GM18508 (cell line): ENCODE data around the gene NEK1.

Experiments
- ATAC-seq: cut with Tn5 transposase; IDR thresholded peaks from one replicate; pipeline ENCODE4 v1.9.1; 2021; ENCODE audit warnings: moderate number of reproducible peaks; ENCODE audit not compliant: insufficient read depth, unreplicated experiment

The NEK1 gene, protein sequence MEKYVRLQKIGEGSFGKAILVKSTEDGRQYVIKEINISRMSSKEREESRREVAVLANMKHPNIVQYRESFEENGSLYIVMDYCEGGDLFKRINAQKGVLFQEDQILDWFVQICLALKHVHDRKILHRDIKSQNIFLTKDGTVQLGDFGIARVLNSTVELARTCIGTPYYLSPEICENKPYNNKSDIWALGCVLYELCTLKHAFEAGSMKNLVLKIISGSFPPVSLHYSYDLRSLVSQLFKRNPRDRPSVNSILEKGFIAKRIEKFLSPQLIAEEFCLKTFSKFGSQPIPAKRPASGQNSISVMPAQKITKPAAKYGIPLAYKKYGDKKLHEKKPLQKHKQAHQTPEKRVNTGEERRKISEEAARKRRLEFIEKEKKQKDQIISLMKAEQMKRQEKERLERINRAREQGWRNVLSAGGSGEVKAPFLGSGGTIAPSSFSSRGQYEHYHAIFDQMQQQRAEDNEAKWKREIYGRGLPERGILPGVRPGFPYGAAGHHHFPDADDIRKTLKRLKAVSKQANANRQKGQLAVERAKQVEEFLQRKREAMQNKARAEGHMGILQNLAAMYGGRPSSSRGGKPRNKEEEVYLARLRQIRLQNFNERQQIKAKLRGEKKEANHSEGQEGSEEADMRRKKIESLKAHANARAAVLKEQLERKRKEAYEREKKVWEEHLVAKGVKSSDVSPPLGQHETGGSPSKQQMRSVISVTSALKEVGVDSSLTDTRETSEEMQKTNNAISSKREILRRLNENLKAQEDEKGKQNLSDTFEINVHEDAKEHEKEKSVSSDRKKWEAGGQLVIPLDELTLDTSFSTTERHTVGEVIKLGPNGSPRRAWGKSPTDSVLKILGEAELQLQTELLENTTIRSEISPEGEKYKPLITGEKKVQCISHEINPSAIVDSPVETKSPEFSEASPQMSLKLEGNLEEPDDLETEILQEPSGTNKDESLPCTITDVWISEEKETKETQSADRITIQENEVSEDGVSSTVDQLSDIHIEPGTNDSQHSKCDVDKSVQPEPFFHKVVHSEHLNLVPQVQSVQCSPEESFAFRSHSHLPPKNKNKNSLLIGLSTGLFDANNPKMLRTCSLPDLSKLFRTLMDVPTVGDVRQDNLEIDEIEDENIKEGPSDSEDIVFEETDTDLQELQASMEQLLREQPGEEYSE (N-terminal part only)

DNA sequence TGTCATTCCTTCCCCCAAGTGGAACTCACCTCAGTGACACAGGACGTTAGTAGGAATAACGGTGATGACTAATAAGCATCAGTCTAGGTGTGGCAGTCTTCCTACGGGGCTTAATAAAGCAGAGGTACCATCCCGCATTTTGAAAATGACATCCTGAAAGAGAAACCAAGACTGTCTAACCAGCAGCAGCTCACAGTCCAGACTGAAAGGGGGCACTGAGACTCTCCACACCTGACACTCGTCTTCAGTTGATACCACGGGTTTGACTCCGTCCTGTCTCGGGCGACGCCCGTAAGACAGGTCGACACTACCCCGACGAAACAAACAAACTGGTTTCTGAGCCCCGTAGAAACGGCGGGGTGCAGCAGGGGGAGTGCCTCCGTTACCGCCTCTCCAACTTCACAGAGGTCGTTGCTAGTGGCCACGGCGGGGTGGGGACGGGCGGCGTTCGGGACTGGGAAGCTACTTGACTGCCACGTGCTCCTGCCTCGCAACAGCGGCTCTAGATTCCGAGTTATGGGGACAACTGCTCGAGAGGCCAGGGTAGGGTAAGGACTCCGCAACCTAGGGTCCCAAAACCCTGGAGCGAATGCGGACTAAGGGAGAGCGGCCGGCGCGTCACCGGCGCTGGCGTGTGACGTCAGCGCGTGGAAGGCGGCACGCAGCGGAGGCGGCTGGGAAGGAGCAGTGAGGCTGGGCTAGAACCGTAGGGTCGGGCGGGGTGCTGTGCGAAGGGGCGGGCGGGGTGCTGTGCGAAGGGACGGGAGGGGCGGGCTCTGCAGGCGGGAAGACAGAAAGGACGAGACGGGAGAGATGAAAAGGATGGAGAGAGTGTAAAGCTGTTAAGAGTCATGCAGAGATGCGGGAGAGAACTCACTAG, at the start of gene NEK1:
Gene NEK1, minus strand, starts transcription at position 593 of the 880 bp plus-strand sequence. CDS start 9,953 bp downstream, outside the sequence.
- ATAC-seq: peak; percentile 85

DNA sequence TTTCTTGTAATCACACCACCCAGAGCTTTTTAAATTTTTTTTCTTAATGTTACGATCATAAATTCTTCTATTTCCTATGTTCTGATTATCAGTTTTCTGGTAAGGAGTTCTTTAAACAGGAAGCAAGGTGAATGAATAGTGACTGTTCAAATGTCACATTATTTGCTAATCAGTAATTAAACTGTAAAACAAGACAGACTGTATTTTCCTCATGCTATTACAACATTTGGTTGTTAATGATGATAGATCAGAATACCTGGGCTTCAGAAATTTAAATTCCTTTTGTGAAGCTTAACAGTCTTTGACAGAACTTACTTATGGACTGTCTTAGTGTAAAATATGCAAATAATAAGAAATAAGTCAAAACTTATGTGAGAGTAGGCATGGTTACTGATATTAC, 49.4 kb upstream of the NEK1 start:
- ATAC-seq: no peak

DNA sequence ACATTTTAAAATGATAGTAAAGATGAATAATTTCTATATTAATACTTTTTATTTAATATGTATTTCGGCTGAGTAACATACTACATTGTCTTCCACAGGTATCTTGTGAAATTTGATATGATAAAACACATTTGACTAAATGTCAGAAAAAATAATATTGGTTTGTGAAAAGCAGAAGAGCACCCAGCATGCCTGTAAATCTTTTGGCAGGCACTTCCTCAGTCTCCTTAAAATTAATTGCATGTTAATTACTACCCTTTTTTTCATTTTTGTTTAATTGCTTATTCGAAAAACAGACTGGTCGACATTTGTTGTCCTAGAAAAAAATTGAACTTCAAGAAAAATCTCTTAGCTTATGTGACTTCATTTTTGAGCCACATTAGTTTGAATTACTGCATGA, 48.5 kb upstream of the NEK1 start:
- no peak for ATAC-seq

DNA sequence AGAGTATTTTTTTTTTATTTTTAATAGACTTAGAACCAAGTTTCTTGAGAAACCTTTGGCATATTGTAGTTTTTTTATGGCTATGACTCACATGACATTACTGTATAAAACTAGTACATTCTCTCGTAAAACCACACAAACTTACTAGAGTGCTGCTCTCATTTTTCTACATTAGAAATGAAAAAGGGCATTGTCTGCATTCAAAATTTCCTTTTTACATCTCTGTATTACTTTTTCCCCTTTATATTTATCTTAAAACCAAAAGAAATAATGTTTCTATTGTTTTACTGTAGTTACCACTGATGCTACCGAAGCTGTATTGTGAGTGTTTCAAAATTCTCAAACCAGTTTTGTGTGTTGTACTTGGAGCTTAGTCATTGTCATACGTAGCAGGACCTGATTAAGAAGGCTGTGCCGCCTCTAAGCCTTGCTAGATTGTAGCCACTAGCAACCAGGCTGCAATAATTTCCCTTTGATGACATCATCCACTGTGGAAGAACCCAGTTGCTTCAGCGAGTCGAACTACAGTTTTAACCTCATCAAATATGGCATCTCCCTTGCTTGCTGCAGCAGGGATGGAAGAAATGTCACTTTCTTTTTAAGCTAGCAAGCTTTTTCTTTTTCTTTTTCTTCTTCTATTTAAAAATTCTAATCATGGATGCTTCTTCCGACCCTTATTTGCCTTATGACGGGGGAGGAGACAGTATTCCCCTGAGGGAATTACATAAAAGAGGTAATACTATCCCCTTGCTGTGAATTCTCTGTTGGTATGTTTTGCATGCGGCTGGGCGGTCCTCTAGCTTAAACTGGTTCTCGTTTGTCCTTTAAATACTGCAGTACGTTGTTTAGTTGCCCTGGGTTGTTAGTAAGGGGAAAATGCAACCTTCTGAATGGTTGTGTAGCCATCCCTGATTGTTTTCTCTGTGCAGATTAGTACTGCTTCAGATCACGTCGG, 47.6 kb upstream of the NEK1 start:
- ATAC-seq: peak; percentile 97

DNA sequence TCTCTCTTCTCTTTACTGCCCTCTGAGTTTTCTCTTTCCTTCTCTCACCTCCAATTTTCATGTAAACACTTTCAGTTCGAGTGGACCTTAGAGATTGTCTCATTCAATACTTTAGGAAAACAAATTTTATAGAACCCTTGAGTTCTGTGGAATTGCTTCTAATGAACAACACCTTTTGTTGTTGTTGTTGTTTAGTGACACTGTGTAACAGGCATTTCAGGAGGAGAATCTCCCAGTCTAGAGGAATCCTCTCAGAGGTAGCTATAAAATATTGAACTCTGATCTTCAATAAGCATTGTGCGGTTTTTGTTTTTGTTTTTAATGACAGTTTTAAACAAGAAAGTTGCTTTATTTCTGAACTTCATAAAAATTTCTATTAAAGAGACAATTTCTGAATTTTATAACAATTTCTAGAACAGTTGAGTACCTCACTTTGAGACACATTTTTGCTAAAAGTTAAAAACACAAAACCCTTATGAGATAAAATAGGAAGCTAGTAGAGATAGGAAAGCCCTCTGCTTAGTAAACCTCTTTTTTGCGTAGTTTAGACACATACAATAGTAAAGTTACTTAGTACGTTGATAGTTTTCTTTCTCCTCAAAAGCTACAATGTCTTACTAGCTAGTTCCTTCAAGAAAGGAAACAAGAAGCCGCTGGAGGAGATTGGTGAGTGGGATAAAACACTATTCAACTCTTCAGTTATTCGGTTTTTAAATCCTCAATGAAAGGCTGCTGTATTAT, 46.8 kb upstream of the NEK1 start:
- no peak for ATAC-seq

DNA sequence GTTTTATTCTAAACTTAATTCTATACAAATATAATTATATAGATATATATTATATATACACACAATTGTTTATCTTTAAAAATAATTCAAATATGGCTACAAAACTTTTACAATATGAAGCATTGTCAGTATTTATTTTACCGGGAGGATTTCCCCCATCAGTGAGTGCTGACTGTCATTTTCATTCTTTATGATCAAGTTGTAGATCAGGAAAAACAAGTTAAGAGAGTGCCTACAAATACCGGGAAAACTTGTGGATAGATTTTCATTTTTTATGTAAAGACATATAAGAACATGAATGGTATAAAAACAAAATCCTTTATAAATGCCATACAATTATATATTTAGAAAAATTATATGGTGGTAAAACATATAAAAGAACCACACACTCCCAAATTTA, 45.8 kb upstream of the NEK1 start:
- ATAC-seq: no peak

DNA sequence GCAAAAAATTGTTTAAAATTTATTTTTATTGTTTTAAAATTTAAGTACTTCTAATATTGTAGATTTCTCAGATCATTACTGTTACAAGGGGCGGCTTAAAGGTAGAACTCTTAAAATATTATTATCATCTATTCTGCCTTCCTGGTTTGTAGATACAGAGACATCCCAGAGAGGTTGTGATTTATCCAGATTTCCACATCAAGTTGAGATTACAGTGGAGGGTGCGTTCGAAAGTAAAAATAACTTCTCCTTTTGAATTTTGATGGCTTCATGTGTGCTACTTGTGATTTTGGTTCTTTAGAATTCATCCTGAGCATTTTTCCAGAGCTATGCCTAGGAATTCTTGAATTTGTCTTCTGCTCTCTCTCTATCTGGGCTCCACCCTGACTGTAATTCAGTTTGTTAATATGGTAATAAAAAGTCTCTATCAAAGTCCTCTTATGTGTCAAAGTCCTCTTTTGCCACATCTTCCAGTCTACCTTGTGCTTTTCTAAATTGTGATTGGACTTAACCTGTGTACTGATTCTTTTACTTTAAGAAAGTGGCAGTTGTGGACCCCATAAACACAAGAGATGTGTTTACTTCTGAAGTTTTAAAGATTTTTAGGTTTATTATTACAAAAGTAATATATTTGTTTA, 45.2 kb upstream of the NEK1 start:
- no peak for ATAC-seq

DNA sequence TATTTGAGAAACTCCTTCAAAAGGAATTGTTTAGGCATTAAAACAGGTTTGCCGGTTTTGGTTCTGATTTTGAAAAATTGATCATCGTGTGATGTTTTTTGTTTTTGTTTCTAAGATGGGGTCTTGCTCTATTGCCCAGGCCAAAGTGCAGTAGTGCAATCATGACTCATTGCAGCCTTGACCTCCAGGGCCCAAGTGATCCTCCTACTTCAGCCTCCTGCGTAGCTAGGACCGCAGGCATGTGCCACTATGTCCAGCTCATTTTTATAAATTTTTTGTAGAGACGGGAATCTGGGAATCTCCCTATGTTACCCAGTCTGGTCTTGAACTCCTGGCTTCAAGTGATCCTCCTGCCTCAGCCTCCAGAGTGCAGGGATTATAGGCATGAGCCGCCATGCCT, 43.0 kb upstream of the NEK1 start:
- ATAC-seq: no peak

DNA sequence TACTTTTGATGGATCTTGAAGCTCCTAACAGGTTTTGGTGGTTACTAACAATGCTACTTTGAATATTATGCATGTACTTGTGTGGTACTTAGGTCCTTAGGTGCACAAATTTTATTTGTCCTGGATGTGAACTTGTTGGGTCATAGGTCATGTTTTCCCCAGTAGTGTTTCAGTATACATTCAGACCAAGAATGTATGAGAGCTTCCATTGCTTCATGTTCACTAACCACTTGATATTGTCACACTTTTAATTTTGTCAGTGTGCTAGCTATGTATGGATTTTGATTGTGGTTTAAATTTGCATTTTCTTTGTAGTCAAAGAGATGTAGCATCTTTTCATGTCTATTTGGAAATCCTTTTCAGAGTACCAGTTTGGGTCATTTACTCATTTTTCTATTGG, 40.2 kb upstream of the NEK1 start:
- ATAC-seq: no peak

DNA sequence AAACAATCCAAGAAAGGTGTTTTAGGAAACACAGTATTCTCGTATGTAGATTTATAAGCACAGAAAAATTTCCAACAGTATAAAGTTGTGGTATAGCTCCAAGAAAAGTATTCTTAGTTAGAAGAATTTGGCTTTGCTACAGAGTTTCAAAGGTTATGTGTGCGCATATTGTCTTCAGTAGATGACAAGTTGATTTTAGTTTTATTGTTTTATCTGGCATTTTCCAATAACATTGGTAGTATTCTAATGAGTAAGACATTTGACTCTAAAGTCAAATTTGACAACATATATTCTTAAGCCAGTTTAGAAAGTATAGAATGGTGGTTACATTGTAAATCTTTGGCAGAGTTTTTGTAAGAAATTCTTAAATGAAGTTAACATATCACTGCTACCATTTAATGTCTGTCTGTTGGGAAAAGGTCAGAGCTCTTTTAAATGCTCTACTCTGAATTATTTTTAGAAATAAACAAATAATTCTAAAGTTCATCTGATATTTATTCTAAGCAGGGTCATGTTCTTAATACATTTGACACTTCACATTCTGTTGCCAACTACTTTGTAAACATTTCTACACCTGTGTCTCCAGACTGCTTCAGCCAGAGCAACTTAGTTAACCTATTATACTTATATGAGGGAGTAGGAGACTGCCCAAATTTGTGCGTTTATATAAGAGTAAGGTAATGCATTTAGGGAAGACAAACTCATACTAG, 38.0 kb upstream of the NEK1 start:
- no peak for ATAC-seq

DNA sequence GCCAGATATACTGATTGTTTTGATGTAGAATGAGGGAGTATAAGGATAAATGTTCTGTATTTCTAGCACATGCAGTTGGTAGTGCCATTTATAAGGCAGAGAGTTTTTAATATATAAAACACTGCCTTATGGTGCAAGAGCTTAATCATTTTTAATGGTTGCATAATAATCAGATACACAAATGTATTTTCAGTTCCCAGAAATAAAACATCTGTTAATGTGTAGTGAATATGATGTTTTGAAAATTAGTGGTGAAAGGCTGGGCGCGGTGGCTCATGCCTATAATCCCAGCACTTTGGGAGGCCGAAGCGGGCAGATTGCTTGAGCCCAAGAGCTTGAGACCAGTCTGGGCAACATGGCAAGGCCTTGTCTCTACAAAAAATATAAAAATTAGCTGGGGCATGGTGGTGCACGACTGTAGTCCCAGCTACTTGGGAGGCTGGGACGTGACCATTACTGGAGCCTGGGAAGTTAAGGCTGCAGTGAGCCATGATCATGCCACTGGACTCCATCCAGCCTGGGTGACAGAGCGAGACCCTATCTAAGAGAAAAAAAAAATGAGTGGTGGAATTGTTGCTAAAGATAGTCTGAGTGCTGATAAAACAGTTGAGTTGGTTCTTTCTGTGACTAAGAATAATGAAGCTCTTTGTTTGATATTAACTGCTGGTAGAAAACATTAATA, 37.3 kb upstream of the NEK1 start:
- no peak for ATAC-seq

DNA sequence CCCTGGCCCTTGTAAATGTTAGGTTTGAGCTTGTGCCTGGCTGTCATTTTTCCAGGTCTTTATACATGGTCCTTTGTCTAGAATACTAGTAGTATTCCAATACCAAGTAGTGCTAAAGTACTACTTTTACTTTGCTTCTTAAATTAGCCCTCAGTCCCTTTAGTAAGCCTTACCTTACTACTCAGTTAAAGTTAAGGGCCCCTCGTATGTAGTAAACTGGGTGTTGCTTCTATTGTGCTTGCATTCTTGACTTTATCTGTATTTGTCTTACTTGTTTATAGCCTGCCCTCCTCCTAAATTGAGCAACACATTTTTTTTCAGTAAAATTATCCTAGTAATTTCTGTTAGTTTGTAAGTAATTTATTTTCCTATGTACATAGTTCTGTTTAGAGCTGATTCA, 33.2 kb upstream of the NEK1 start:
- no peak for ATAC-seq

DNA sequence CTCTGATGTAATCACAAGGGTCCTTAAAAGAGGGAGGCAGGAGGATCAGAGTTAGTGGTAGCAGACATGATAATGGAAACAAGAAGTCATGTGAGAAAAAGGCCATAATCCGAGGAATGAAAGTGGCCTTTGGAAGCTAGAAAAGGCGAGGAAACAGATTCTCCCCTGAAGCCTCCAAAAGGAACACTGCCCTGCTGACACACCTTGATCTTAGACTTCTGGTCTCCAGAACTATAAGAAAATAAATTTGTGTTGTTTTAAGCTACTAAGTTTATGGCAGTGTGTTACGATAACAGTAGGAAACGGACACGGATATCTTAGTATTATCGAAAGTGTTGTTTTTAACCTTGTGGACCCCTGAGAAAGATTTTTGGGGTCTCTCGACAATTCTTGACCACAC, 32.4 kb upstream of the NEK1 start:
- no peak for ATAC-seq

DNA sequence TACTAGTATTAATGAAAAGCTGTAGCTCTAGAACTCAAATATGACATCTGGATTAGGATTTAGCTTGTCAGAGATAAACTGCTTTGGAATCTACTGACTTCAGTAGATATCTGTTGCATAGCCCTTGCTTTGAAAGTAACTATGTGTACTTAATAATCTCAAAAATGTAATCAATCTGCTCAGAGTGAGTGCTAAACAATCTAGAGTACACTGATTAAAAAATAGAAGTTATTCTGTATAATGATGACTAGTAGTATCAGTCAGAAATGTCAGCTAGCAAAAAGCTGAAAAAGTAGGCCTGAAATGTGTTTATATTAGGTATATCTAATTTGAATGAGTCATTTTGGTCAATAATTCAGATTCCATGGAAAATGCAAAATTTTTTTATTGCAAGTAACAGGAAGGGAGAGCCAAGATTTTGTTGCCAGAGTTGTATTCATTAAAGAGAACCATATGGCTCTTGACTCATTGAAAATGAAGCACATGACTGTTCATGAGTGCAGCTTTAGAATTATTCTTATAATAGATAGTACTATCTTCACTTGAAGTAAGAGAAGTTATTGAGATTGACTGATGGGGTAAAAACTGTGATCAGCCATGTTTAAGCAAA, 28.0 kb upstream of the NEK1 start:
- ATAC-seq: no peak

DNA sequence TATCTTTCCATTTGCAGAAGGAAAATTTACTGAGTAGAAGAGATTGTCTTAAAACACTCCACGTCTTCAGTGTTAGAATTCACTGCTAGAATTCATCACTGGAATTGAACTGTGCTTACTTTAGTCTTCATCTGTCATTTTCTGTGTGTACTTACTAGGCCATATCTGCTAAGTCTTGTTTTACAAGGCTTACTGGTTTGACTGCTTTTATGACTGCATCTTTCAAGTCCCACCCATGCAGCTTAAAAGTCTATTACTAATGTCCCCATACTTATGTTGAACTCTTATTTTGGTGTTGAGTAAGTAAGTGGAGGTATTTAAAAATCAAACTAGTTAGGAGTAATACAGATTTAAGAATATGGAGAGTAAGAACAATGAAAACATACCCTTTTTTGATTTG, 22.6 kb upstream of the NEK1 start:
- ATAC-seq: no peak

DNA sequence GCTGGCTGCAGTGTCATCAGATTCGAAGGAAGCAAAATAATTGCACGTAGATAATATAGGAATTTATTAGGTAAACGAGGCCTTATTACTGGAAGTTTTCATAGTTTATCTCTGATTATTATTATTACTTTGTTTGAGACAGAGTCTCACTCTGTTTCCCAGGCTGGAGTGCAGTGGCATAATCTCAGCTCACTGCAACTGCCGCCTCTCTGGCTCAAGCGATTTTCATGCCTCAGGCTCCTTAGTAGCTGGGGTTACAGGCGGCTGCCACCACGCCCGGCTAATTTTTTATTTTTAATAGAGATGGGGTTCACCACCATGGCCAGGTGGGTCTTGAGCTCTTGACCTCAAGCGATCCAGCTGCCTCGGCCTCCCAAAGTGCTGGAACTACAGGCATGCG, 20.5 kb upstream of the NEK1 start:
- no peak for ATAC-seq
